Fibroblast of lung (primary cell): ENCODE measurements around the gene HSF2BP.

Experiments
- EZH2 ChIP-seq: IDR thresholded peaks from 2 replicates; pipeline ENCODE4 v1.5.1; 2012; ENCODE audit warnings: low read length, control low read depth, mild to moderate bottlenecking; ENCODE audit errors: missing control alignments
- TF ChIP-seq, protein P1 (sequence below), 2 donors: IDR thresholded peaks in 1 of 2; conservative IDR thresholded peaks in 1 of 2; 1 replicate in 1 of 2; 2 replicates in 1 of 2; pipeline ENCODE4 v1.5.1; 2011 to 2012; ENCODE audit warnings: low read length in 2 of 2, control low read depth in 1 of 2, inconsistent platforms in 1 of 2, low read depth in 1 of 2, mild to moderate bottlenecking in 1 of 2

DNA sequence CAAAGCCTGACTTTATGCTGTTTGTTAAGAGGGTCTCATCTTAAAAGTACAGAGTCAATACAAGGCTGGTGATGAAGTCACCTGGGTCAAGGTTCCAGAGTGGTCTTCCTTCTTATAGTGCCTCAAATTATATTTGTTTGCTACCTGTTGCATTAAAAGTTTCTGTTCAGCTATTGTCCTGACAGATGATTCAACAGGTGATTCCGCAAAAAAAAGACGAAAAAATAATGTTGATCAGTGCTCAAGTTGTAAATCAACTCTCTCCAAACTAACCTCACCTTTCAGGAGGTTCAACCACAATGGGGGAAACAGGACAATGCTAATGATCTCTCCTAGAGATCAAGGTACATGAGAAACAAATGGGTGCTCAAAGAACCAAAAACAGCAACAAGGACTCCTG lies 35.7 kb downstream of the HSF2BP start:
- TF ChIP-seq, protein P1, sequence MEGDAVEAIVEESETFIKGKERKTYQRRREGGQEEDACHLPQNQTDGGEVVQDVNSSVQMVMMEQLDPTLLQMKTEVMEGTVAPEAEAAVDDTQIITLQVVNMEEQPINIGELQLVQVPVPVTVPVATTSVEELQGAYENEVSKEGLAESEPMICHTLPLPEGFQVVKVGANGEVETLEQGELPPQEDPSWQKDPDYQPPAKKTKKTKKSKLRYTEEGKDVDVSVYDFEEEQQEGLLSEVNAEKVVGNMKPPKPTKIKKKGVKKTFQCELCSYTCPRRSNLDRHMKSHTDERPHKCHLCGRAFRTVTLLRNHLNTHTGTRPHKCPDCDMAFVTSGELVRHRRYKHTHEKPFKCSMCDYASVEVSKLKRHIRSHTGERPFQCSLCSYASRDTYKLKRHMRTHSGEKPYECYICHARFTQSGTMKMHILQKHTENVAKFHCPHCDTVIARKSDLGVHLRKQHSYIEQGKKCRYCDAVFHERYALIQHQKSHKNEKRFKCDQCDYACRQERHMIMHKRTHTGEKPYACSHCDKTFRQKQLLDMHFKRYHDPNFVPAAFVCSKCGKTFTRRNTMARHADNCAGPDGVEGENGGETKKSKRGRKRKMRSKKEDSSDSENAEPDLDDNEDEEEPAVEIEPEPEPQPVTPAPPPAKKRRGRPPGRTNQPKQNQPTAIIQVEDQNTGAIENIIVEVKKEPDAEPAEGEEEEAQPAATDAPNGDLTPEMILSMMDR (conservative IDR thresholded peaks at IDR 0.05 in 1 of 2, IDR thresholded peaks at IDR 0.05 in 1 of 2; ENCODE audit: low read depth in 1 of 2, low read length in 2 of 2), result no peak
- TF ChIP-seq EZH2, result no peak
